Measurements from ENCODE around the gene DLG5.

DLG5 gene

DNA sequence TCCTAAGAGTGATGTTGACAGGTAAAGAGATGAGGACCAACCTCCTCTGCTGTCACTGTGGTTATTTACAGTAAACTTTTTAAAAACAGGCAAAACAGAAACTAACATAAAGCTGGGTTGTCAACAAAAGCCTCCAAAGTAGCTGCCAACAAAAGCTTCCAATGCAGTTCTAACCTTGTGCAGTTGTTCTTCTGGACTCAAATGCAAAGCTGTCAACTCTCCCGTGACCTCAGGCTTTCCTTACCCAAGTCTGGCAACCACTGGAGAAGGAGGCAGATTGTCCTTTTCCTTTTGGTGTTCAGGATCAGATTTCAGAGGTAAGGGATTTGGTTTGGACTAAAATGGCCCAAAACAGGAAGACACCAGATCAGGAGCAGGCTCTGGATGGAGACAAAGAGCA is 63.1 kb downstream of the DLG5 start:
- DNase-seq, result no peak

DNA sequence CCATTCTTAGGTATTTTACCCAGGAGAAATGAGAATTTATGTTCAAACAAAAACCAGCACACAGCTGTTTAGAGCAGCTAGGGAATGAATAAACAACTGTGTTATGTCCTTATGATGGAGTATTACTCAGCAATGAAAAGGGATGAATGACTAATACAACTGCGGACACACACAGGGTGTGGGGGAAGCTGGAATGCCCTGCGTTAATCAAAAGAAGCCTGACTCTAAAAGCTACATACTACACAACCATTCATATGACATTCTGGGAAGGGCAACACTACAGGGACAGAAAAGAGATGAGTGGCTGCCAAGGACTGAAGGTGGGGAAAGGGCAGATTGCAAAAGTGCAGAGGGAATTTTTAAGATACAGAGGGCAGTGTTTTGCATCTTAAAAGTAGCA is 64.0 kb downstream of the DLG5 start:
- DNase-seq, result no peak

DNA sequence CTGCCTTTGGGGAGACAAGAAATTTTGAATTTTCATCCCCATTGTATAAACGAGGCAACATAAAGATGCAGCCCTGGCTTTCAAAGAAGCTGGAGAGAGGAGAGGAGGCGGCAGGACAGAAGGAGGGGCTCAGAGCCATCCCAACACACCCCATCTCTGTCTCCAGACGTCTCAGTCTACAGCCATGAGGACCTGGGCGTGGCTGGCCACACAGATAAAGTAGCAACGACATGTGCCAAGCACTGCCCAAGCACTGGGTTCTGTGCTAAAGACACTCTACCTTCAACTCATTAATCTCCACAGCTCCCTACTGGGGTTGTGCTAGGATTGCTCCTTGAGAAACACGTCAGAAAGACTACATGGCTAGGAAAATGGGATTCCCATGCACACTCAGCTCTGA is 65.2 kb downstream of the DLG5 start:
- no peak for DNase-seq

DNA sequence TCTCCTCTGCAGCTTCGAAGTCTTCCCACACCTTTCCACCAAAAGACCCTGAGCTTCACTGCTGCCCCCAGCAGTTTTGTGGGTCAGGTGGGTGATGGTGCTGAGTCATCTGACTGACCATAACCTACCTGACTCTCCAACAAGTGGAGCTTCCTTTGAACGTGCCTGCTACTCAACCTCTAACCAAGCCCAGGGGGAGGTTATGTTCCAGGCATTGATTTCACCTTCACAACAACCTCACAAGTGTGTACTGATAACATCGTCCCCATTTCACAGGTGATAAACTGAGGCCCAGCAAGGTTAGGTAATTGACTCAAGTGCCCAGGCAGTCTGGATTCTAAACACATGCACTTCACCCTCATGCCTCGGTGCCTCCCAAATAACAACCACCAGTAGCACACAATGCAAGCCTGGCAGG is 66.7 kb downstream of the DLG5 start:
- DNase-seq, result no peak

DNA sequence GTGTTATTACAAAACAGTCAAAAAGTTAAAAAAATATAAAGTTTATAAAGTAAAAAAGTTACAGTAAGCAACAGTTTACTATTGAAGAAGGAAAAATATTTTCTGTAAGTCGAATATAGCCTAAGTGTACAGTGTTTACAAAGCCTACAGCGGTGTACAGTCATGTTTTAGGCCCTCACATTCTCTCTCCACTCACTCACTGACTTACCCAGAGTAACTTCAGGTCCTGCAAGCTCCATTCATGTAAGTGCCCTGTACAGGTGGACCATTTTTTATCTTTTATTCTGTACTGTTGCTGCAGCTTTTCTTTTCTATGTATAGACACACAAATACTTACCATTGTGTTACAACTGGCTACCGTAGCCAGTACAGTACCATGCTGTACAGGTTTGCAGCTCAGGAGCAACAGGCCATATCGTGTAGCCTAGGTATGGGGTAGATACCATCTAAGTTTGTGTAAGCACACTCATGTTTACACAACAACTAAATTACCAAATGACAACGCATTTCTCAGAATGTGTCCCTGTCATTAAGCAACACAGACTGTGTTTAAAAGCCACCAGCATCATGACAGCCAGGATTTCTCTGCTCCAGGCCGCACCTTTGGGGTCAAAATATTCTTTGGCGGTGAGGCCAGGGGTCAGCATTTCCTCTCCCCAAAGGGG is 67.2 kb downstream of the DLG5 start:
- no peak for DNase-seq

DNA sequence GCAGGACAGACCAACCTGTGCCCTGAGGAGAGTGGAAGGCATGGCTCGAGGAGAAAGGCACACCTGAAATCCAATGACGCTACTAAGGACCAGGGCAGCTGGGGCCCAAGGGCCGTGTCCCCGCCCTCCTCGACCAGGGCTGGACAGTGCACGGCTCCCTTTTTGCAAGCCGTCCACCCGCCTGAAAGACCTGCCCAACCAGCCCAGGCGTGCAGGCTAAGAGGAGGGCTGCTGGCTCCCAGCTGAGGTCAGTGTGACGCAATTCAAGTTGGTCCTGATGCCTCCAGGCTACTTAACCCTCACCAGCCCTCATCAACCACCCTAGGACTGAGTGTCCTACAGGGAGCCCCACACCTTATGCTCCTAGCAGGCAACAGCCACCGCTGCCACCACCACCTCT is 69.3 kb downstream of the DLG5 start:
- no peak for DNase-seq

DNA sequence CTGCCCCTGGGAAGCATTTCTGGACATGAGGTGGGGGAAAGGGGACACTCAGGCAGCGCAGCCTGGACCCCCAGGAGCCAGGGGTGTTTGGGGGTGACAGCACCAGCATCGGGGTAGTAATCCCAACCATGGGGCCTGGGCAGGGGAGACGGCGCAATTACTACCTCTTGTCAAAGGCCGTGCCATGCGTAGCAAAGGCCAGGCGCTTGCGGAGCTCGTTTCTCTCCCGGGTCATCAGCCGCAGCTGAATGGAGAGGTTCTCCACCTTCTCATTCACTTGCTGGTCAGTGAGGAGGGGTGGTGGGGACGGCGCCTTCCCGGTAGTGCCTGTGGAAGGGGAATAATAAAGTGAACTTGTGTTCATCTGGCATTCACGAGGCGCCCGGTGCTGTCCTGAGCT is 70.0 kb downstream of the DLG5 start:
- DNase-seq, result no peak

DNA sequence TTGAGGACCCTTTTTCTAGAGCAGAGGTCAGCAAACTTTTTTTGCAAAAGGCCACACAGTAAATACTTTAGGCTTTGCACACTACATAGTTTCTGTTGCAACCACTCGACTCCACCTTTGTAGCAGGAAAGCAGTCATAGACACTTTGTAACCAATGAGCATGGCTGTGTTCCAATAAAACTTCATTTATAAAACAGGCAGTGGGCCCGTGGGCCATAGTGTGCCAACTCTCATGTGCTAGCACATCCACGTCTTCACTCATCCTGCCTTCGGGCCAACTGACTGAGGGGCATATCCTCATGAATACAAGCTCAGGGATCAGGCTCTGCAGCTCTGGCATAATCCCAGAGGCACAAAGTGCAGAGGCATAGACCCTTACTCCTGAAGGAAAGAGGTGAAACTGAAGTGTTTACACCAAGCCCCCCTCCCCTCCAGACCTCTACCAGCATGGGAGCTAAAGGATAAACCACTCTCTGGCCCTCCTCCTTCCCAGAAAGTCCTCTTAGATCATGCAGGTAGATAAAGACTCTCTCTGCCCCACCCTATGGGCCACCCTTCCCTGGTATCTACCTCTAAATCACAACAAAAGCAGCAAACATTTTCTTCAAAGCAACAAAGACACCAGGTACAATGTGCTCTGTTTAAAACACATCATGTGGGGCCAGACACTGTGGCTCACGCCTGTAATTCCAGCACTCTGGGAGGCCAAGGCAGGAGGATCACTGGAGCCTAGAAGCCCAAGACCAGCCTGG is 71.0 kb downstream of the DLG5 start:
- DNase-seq, result no peak

DNA sequence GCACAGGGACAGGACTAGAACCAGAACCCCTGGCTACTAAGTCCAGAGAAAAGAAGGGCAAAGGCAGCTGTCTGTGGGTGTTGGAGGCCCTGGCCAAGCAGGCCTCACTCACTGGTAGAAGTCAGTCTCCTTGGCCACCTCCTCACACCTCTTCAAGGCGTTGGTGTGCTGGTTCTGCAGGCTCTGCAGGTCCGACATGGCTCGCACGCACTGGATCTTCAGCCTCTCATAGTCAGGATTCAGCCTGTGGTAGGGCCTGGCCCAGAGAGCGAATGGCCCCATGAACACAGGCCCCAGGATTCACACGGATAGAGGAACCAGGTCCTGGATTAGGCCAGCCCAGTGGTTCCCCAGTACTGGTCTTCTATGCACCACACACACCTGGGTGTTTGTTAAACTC is 72.4 kb downstream of the DLG5 start:
- DNase-seq, result no peak

DNA sequence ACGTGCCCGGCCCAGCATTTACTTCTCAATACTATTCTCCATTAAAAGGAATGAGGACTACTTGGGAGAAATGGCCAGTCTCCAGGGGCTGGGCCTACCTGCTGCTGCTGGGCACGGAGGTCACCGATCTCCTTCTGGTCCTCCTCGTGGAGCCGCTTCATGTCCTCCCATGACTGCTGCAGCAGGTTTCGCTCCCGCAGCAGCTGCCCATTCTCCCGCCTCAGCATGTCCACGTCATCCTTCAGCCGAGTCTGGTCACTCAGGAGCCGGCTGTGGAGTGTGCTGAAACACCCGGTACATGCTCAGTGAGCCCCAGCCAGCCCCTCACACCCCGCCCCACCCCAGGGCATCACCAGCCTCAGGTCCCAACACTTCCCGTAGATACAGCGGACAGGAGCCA is 73.3 kb downstream of the DLG5 start:
- DNase-seq, result no peak

DNA sequence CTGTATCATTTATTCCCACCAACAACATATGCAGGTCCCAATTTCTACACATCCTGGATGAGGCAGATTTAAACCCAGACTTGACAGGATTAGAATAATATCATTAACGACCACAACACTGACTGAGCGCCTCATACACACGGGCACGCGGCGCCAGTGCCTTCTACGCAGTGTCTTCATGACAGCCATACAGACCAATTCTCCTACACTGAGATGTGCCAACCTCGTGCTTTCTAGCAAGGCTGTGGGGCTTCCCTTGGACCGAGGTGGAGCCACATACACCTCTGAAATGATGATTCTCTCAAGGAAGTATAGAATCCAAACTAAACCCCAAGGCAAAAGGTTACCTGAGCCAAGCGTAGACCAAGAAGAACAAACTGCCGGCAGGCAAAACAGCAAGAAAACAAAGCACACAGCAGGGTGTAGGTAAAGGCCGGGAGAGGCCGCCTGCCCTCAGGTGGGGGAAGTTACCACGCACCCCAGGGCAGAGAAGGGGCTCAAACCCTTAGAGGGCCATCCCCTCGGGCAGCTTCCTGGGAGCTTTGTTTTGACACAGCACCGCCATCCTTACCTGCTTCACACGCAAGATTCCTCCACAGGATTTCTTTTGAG is 75.8 kb downstream of the DLG5 start:
- DNase-seq, result no peak

DNA sequence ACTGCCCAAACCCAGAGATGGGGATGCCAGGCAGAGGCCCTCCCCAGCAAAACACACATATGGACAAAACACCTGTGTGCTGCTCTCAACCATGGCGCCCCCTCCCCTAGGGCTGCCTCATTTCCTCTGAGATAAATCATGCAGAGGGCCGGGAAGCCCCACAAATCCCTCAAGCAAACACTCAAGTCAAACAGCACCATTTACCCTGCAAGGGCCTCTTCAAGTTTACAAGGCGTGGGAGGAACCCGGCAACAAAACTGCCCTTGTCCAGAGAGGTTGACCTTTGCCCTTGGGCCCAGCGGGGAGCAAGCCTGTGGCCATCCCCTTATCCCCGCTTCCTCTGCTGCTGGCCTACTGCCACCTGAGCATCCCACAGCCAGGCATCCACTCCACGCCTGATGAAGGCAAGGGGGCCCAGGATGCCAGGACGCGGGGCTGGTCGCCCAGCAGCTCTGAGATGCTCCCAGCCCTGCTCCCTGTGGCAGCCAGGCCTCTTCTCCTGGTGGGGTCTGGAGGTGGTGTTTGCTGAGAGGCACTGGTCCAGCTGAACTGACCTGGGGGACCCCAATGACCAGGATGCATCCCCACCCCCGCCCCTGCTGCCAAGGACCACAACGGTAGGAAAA is 77.4 kb downstream of the DLG5 start:
- no peak for DNase-seq

DNA sequence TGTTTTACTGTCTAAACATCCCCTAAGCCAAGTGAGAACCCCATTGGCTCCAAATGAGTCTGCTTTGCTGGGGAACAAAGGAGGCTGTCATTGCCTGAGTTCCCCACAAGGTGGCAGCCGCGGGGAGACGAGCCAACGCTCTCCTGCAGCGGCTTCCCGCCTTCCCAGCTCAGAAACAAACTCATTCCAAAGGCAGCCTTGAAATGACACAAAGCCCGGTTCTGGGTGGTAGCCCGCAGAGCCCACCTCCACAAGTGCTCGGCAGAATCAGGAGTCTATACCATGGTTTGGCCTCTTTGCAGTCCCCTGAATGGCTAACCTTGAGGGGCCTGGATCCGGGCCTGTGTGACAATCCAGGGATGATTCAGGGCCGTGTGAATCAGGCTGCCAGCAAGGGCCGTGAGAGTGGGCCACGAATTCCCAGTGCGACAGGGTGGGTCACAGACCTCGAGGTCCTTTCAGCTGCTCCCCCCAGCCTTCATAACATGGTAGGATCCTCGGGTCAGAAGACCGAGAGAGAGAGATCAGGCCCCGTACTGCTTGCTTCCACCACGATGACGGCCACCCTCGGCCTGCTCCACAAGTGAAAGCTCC is 79.7 kb downstream of the DLG5 start:
- peak; percentile 37 for DNase-seq

DNA sequence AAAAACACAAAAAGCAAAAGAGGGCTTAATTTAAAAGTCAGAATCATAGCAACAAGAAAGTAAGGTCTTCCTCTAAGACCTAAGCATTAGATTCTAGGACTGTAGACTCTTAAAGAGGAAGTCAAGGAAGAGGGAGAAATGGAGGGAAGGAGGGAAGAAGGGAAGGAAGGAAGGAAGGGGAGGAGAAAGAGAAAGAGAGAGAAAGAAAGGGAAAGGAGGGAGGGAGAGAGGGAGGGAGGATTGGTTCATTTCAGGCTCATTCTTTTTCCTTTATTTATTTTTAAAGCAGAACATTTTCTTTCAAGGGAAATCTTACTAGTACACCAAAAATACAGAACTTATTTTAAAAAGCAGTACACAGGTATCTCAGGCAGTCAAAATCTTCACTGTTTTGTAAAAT is 81.1 kb downstream of the DLG5 start:
- DNase-seq, result no peak

DNA sequence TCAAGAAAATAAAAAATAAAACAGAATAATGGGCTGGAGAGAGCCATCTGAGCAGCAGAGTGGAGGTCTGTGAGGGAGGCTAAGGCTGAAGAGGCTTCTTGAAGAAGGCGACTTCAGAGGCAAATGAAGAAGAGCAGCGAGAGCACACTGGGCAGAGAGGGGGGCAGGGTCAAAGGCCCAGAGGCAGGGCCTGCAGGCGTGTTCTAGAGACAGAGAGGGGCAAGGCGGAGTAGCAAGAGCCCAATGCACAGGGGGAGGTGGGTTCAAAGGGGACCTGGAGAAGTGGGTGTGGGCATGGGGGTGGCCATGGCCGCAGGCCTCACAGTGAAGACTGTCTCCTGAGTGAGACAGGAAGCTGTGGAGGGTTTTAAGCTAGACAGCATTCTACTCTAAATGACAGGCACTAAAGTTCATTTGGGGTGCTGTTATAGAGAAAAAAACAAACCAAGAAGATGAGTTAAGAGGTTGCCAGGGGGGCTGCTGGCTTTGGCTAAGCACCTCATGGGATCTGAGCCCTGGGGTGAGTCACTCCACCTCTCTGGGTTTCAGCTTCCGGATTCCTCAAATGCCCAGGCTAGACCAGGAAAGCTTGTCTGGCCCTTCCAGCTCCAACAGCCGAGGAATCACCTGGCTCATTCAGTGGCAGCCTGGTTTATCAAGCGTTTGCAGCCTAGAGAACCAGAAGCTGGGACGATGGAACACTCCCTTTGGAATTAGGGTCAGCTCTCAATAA is 81.7 kb downstream of the DLG5 start:
- no peak for DNase-seq

DNA sequence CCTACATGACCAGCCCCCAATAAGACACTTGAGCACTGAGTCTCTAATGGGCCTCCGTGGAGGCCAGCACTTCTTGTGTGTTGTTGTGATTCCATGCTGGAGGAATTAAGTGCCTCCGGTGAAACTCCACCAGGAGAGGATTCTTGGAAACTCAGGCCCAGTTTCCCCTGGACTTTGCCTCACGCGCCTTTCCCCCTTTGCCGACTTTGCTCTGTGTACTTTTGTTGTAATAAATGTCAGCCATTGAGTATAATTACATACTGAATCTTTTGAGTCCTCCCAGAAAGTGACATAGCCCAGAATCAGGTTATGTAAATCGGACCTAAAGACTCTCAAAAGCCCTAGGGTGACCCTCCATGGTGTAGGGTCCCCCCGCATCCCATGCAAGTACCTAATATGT is 82.4 kb downstream of the DLG5 start:
- no peak for DNase-seq

DNA sequence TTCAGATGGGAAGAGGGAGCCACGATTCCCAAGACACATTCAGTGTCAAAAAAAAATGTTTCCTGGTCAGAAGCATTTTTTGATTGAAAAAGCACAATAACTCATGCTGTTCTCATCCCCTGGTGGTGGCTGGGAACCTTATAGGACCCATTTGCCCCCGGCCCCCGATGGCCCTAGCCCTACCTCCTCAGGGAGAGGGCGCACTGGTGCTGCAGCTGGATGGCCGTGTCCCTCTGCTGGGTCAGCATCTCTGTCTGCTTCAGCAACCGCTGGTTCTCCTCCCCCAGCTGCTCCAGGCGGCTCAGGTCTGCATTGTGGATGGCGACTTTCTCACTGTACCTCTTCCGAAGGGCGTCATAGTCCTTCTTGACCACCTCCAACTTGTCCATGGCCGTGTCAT is 83.3 kb downstream of the DLG5 start:
- DNase-seq, result no peak

DNA sequence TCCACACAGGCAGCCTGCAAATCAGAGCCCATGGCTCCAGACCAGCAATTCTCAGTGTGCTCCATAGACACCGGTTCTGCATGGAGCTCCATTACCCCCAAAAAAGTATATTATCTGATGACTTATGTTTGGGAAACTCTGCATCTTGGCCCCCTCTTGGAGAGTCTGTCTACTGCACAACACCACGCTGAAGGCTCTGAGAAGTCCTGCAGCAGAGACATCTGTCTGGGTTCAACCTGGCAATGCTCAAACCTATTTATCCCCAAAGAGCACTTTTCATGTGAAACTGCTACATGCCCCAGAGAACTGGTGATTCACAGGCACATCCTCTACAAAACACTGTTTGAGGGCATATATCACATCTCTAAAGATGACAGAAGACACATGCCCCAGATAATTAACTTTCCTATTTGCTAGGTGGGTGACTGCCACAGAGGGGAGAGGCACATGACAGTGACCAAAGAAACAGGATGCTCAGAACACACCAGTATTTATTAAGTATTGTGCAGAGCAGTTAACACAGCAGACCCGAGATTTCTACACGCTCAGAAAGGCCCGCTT is 83.8 kb downstream of the DLG5 start:
- DNase-seq, result no peak

DNA sequence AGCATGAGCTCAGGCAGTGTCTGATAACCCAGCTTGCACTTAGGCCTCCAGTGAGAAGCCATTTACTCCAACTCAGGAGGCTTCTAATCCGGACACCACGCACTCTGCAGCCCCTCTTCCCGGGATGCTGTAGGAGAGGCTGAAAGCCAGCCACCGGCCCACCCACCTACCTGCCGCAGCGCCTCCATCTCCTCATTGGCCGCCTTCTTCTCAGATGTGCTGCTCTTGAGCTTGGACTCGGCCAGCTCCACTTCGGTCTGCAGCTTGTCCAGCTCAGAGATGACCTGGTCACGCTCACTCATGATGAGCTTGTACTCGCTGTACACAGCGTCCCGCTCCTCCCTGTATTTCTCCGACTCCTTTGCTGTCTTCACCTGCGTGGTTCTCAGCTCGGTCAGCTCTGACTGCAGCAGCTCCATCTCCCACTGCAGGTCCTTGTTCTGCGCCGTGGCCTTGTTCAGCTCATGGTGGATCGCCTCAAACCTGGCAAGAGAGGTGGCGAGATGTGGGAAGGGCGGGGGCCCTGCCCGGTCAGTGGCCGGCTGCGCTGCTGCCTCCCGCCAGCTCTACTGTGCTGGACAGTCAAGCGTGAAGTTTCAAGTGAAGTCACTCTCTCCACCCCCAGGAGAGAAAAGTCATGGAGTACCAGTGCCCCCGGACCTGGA is 84.7 kb downstream of the DLG5 start:
- DNase-seq, result no peak

DNA sequence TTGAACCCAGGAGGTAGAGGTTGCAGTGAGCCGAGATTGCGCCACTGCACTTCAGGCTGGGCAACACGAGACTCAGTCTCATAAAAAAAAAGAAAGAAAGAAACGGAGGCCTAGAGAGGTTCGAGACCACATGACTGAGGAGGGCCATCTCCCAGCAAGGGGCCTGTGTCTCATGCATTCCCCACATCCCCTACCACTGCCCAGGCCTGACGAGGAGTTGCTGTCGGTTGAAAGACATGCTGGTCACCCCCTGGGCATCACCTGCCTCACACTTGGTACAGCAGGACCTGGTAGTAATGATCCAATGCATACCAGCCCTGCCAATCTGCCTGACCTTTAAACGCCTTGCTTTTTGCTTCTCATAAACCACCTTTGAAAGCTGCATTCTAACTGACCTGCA is 85.9 kb downstream of the DLG5 start:
- no peak for DNase-seq

DNA sequence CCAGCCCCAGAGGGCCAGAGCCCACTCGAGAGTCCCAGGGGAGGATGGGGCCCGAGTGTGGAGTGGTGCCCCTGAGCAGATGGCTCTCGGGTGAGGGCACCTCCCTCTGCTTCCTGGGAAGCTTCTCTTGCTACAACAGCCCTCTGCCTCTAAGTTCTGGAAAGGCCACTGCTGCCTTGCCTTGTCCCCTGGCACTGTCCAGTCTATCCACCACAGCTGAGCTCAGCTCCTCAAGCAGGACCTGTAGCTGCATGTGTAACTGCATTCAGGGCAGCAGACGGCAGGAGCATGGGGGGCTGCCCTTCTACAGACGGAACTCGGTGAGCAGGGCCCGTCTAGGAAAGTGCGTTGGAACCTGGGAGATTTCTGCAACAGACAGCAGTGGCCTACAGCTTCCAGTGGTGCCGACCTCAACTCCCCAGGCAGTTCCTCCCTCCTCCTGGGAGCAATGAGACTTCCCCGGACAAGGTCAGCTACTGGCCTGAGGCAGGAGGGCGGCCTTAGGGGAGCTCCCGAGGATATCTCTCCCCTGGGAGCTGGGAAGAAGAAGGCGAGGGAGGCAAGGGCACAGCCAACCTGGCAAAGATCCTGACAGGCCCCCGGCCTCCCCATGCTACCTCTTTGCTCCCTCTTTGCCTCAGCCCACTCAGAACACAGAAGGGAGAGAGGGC is 88.5 kb downstream of the DLG5 start:
- no peak for DNase-seq

All from NCI-H774 (cell line).